OCI-LY7 (cell line): ENCODE measurements around the gene RASD1. TPM values are rescaled to one million over a fixed set of nuclear protein-coding genes. Genes with fewer than 3 reads are reported as not detected.

Source experiments
- BruUV-seq: library from RNA; stranded (reverse); fragments of 400-500 nt; replicated peaks from 2 replicates; lab custom pipeline; 2021; lab: Mats Ljungman, UMichigan
- CTCF ChIA-PET: fragments of 300-600 bp; sonication (Branson Sonifier 250); formaldehyde crosslinking; loops from one replicate; lab custom pipeline; 2022; ENCODE audit warnings: antibody characterized with exemption; ENCODE audit not compliant: unreplicated experiment; lab: Charles Lee
- POLR2A ChIA-PET: fragments of 300-600 bp; sonication (Branson Sonifier 250); formaldehyde crosslinking; loops from one replicate; lab custom pipeline; 2022; ENCODE audit warnings: antibody characterized with exemption; lab: Charles Lee
- DNase-seq: peaks from one replicate; pipeline ENCODE4 v3.0.0-alpha.2; 2015; ENCODE audit warnings: low spot score
- H2AFZ ChIP-seq: fragments of 200-600 bp; sonication (generic), shearing (Covaris generic); 2 replicates; pipeline ENCODE4 v1.6.1; 2014; ENCODE audit warnings: mild to moderate bottlenecking, antibody characterized with exemption, low read length, moderate library complexity
- H3K27ac ChIP-seq: fragments of 200-600 bp; sonication (generic); 2 replicates; pipeline ENCODE4 v1.5.1; 2014; ENCODE audit warnings: mixed run types, low read depth, mild to moderate bottlenecking, moderate library complexity, low read length, inconsistent platforms; ENCODE audit not compliant: poor library complexity, severe bottlenecking
- H3K36me3 ChIP-seq: fragments of 200-600 bp; sonication (generic); 2 replicates; pipeline ENCODE4 v1.6.1; 2014; ENCODE audit warnings: mild to moderate bottlenecking, antibody characterized with exemption, low read length, moderate library complexity, mixed read lengths; ENCODE audit not compliant: insufficient read depth
- H3K4me1 ChIP-seq: fragments of 200-600 bp; sonication (generic); 2 replicates; pipeline ENCODE4 v1.5.1; 2014; ENCODE audit warnings: mild to moderate bottlenecking, low read length; ENCODE audit not compliant: insufficient read depth, poor library complexity, severe bottlenecking
- H3K4me2 ChIP-seq: fragments of 200-600 bp; sonication (generic); 2 replicates; pipeline ENCODE4 v1.6.1; 2014; ENCODE audit warnings: mild to moderate bottlenecking, low read length
- H3K4me3 ChIP-seq: fragments of 200-600 bp; sonication (generic); 2 replicates; pipeline ENCODE4 v1.5.1; 2014; ENCODE audit warnings: mild to moderate bottlenecking, low read depth, low read length; ENCODE audit not compliant: poor library complexity, severe bottlenecking
- H3K79me2 ChIP-seq: fragments of 200-600 bp; sonication (generic); 2 replicates; pipeline ENCODE4 v1.6.1; 2016; ENCODE audit warnings: low read depth, mild to moderate bottlenecking, low read length, moderate library complexity, mixed read lengths; ENCODE audit not compliant: insufficient read depth
- H3K9me2 ChIP-seq: fragments of 200-600 bp; sonication (generic); 2 replicates; pipeline ENCODE4 v1.6.1; 2016; ENCODE audit warnings: mild to moderate bottlenecking, low read length, mixed read lengths; ENCODE audit not compliant: insufficient read depth
- H3K9me3 ChIP-seq: fragments of 200-600 bp; sonication (generic); 2 replicates; pipeline ENCODE4 v1.6.1; 2014; ENCODE audit warnings: mild to moderate bottlenecking, mixed run types, low read length, mixed read lengths
- H4K20me1 ChIP-seq: fragments of 200-600 bp; sonication (generic); 2 replicates; pipeline ENCODE4 v1.6.1; 2014; ENCODE audit warnings: mild to moderate bottlenecking, antibody characterized with exemption, low read length, moderate library complexity, mixed read lengths; ENCODE audit not compliant: insufficient read depth
- CTCF ChIP-seq: fragments of 200-600 bp; sonication (generic); conservative IDR thresholded peaks from 2 replicates; pipeline ENCODE4 v1.5.1; 2014; ENCODE audit warnings: mild to moderate bottlenecking, antibody characterized with exemption, low read length, moderate library complexity, mixed read lengths
- EZH2phosphoT487 ChIP-seq: fragments of 200-600 bp; sonication (generic); IDR thresholded peaks from 2 replicates; pipeline ENCODE4 v1.6.1; 2018; ENCODE audit warnings: low read depth, borderline replicate concordance, mild to moderate bottlenecking, mixed run types, antibody characterized with exemption, low read length, moderate library complexity, mixed read lengths
- intact Hi-C: fragments of 100-400 bp; cut with micrococcal nuclease; formaldehyde crosslinking; loops from one replicate; pipeline ENCODE4 v1.10.0; 2022; ENCODE audit not compliant: unreplicated experiment
- total RNA-seq, 2 experiments: library from RNA; depleted of rRNA in 1 of 2; stranded (reverse); fragments of >200 nt in 1 of 2; shearing (Covaris generic) in 1 of 2; gene quantifications; 2 replicates each; pipeline ENCODE4 v1.2.3, GENCODE V29; 2014 to 2022

RASD1 gene
- total RNA-seq, 2 experiments from 2014 or later: 0.19 TPM; not detected in 1

- Histone ChIP-seq H3K4me3 (no peak overlapping the region), H2AFZ (no peak overlapping the region), H3K4me1 (no peaks in the 10 kb centered on the region), H3K4me2 (no peak overlapping the region), H4K20me1 (no peaks in the 10 kb centered on the region), H3K27ac (no peak overlapping the region), H3K79me2 (no peaks in the 10 kb centered on the region), H3K9me3 (no peaks in the 10 kb centered on the region), H3K36me3 (no peaks in the 10 kb centered on the region), H3K9me2 (no peaks in the 10 kb centered on the region)
- BruUV-seq: no TSS peak
- DNase-seq: no peak
- intact Hi-C loops: no loop called here
- POLR2A ChIA-PET: interaction anchor here (0.9 kb wide), 1 partner anchor 265 kb away, joined by 3 read pairs; no protein-coding TSS in a partner anchor
- TF ChIP-seq EZH2phosphoT487 (no peak), CTCF (no peak)
- CTCF ChIA-PET: no interaction called here
These were observed 49.0 kb upstream of the RASD1 start for GRCh38 chr17:17545031-17545820.

- Histone ChIP-seq H3K36me3 (no peaks in the 10 kb centered on the region), H3K4me3 (no peak overlapping the region), H3K79me2 (no peaks in the 10 kb centered on the region), H3K4me1 (no peaks in the 10 kb centered on the region), H3K27ac (no peak overlapping the region), H2AFZ (no peak overlapping the region), H3K9me3 (no peaks in the 10 kb centered on the region), H4K20me1 (no peaks in the 10 kb centered on the region), H3K9me2 (no peaks in the 10 kb centered on the region), H3K4me2 (no peak overlapping the region)
- POLR2A ChIA-PET: interaction anchor here (0.7 kb wide), 1 partner anchor 23 kb away, joined by 5 read pairs; no protein-coding TSS in a partner anchor
- TF ChIP-seq EZH2phosphoT487 (no peak), CTCF (no peak)
- BruUV-seq: no TSS peak
- intact Hi-C loops: no loop called here
- no peak for DNase-seq
- CTCF ChIA-PET: no interaction called here
These were observed 46.9 kb upstream of the RASD1 start for GRCh38 chr17:17542906-17543635.

GRCh38 chr17:17541640-17542001 lies 45.4 kb upstream of the RASD1 start:
- POLR2A ChIA-PET: no interaction called here
- no peak for DNase-seq
- intact Hi-C loops: no loop called here
- H3K4me2 ChIP-seq: no peak overlapping the region
- CTCF ChIA-PET: no interaction called here
- no peaks in the 10 kb centered on the region for H3K9me3 ChIP-seq
- H3K27ac ChIP-seq: no peak overlapping the region
- no TSS peak for BruUV-seq
- H2AFZ ChIP-seq: no peak overlapping the region
- no peak overlapping the region for H3K4me3 ChIP-seq
- H3K4me1 ChIP-seq: no peaks in the 10 kb centered on the region
- H4K20me1 ChIP-seq: no peaks in the 10 kb centered on the region
- no peaks in the 10 kb centered on the region for H3K9me2 ChIP-seq
- no peaks in the 10 kb centered on the region for H3K79me2 ChIP-seq
- no peaks in the 10 kb centered on the region for H3K36me3 ChIP-seq
- no peak for TF ChIP-seq EZH2phosphoT487
- TF ChIP-seq CTCF: no peak
